A673 (cell line): ENCODE results near the gene SLC25A26. TPM values are rescaled to one million over a fixed set of nuclear protein-coding genes. Genes with fewer than 3 reads are reported as not detected.

Experiments
- BruUV-seq: library from RNA; stranded (reverse); fragments of 400-500 nt; replicated peaks from 2 replicates; lab custom pipeline; 2021; lab: Mats Ljungman, UMichigan
- CTCF ChIA-PET: fragments of 300-600 bp; sonication (Branson Sonifier 250); formaldehyde crosslinking; loops from one replicate; lab custom pipeline; 2022; ENCODE audit warnings: antibody characterized with exemption; lab: Charles Lee
- POLR2A ChIA-PET: fragments of 300-600 bp; sonication (Branson Sonifier 250); formaldehyde crosslinking; loops from one replicate; lab custom pipeline; 2022; ENCODE audit warnings: antibody characterized with exemption; ENCODE audit not compliant: low non-redundant PET; lab: Charles Lee
- DNase-seq: peaks from one replicate; pipeline ENCODE4 v3.0.0-alpha.2; 2015; ENCODE audit warnings: low spot score
- H3K27ac ChIP-seq: fragments of 200-600 bp; sonication (generic); 2 replicates; pipeline ENCODE4 v1.5.1; 2016; ENCODE audit warnings: mixed run types, low read depth, mild to moderate bottlenecking, mixed read lengths, antibody characterized with exemption, low read length; ENCODE audit not compliant: poor library complexity, severe bottlenecking
- H3K27me3 ChIP-seq: fragments of 200-600 bp; sonication (generic); replicated peaks from 2 replicates; pipeline ENCODE4 v1.6.1; 2017; ENCODE audit warnings: mixed run types, low read depth, mild to moderate bottlenecking, mixed read lengths, antibody characterized with exemption, low read length; ENCODE audit not compliant: insufficient read depth, poor library complexity
- H3K36me3 ChIP-seq: fragments of 200-600 bp; sonication (generic); 2 replicates; pipeline ENCODE4 v1.6.1; 2016; ENCODE audit warnings: mixed run types, mild to moderate bottlenecking, mixed read lengths, antibody characterized with exemption, low read length; ENCODE audit not compliant: insufficient read depth, poor library complexity, severe bottlenecking
- H3K4me1 ChIP-seq: fragments of 200-600 bp; sonication (generic); 2 replicates; pipeline ENCODE4 v1.6.1; 2017; ENCODE audit warnings: mixed run types, mild to moderate bottlenecking, mixed read lengths, antibody characterized with exemption, low read length; ENCODE audit not compliant: insufficient read depth, poor library complexity, severe bottlenecking
- H3K4me3 ChIP-seq: fragments of 200-600 bp; sonication (generic); 2 replicates; pipeline ENCODE4 v1.5.1; 2016; ENCODE audit warnings: low read depth, mixed run types, mild to moderate bottlenecking, mixed read lengths, low read length; ENCODE audit not compliant: poor library complexity, severe bottlenecking
- H3K9me3 ChIP-seq: fragments of 200-600 bp; sonication (generic); 2 replicates; pipeline ENCODE4 v1.6.1; 2016; ENCODE audit warnings: mixed run types, low read depth, mild to moderate bottlenecking, mixed read lengths, antibody characterized with exemption, low read length; ENCODE audit not compliant: poor library complexity, severe bottlenecking
- CTCF ChIP-seq: fragments of 300-800, 200-600 bp; sonication (generic); conservative IDR thresholded peaks from 2 replicates; pipeline ENCODE4 v1.5.1; 2017; ENCODE audit warnings: low read depth, mild to moderate bottlenecking, antibody characterized with exemption, low read length, moderate library complexity, mixed read lengths
- EZH2 ChIP-seq: fragments of 200-600 bp; sonication (generic); IDR thresholded peaks from 2 replicates; pipeline ENCODE4 v1.6.1; 2017; ENCODE audit warnings: borderline replicate concordance, low read depth, mild to moderate bottlenecking, mixed read lengths, antibody characterized with exemption, low read length; ENCODE audit not compliant: poor library complexity, severe bottlenecking
- intact Hi-C: fragments of 100-400 bp; cut with micrococcal nuclease; formaldehyde crosslinking; loops from one replicate; pipeline ENCODE4 v1.10.0; 2022; ENCODE audit not compliant: unreplicated experiment
- total RNA-seq: library from RNA; stranded (reverse); gene quantifications from 2 replicates; pipeline ENCODE4 v1.2.3, GENCODE V29; 2021

The SLC25A26 gene
- total RNA-seq, 1 experiment from 2014 or later, result 8.9 TPM

GRCh38 chr3:66344391-66344811 is 123.6 kb downstream of the SLC25A26 start:
- intact Hi-C loops, result no loop called here
- POLR2A ChIA-PET, result no interaction called here
- Histone ChIP-seq H3K27ac (no peak overlapping the region), H3K36me3 (no peaks in the 10 kb centered on the region), H3K27me3 (no peaks in the 10 kb centered on the region), H3K4me1 (no peaks in the 10 kb centered on the region), H3K9me3 (no peaks in the 10 kb centered on the region), H3K4me3 (no peak overlapping the region)
- DNase-seq, result no peak
- TF ChIP-seq CTCF (no peak), EZH2 (no peak)
- CTCF ChIA-PET, result no interaction called here
- no TSS peak for BruUV-seq

- TF ChIP-seq EZH2, result no peak
- TF ChIP-seq CTCF, result no peak
- no TSS peak for BruUV-seq
- ChIA-PET CTCF (no interaction called here), POLR2A (no interaction called here)
- H3K4me3 ChIP-seq, result no peak overlapping the region
- no peaks in the 10 kb centered on the region for H3K36me3 ChIP-seq
- H3K27me3 ChIP-seq, result no peaks in the 10 kb centered on the region
- no peaks in the 10 kb centered on the region for H3K9me3 ChIP-seq
- no peak overlapping the region for H3K27ac ChIP-seq
- no peak for DNase-seq
- intact Hi-C loops, result no loop called here
- no peaks in the 10 kb centered on the region for H3K4me1 ChIP-seq
Observed at GRCh38 chr3:66344848-66345578, 124.2 kb downstream of the SLC25A26 start.

GRCh38 chr3:66348704-66349103 is 127.9 kb downstream of the SLC25A26 start:
- H3K27ac ChIP-seq, result no peak overlapping the region
- no peak for DNase-seq
- intact Hi-C loops, result no loop called here
- H3K9me3 ChIP-seq, result no peaks in the 10 kb centered on the region
- ChIA-PET POLR2A (no interaction called here), CTCF (no interaction called here)
- no peaks in the 10 kb centered on the region for H3K36me3 ChIP-seq
- no peak overlapping the region for H3K4me3 ChIP-seq
- no peaks in the 10 kb centered on the region for H3K27me3 ChIP-seq
- no peaks in the 10 kb centered on the region for H3K4me1 ChIP-seq
- TF ChIP-seq EZH2 (no peak), CTCF (no peak)
- BruUV-seq, result no TSS peak
